ENCODE data around the gene PEAK1. TPM values are rescaled to one million over a fixed set of nuclear protein-coding genes. Genes with fewer than 3 reads are reported as not detected.

The PEAK1 gene
- total RNA-seq, 4 donors from 2014 or later: 91.8 to 170 (median 123) TPM

GRCh38 chr15:77052556-77052955, 367.3 kb downstream of the PEAK1 start:
- no peak overlapping the region for H3K27ac ChIP-seq (replicated peaks in 1 of 4)
- TF ChIP-seq POLR2A (IDR thresholded peaks at IDR 0.05; ENCODE audit: low read depth): no peak
- TF ChIP-seq EP300 (IDR thresholded peaks at IDR 0.05): no peak
- no peak for TF ChIP-seq CTCF (IDR thresholded peaks at IDR 0.05)
- TF ChIP-seq POLR2AphosphoS5 (IDR thresholded peaks at IDR 0.05): no peak
- H3K4me1 ChIP-seq: peaks cover 0 to 23% (median 10%) of the 10 kb centered on the region in 4 donors
- no peaks in the 10 kb centered on the region for H3K9me3 ChIP-seq
- WGBS: 76% methylated on average over 2 of the region's 2 CpGs
- no peaks in the 10 kb centered on the region for H3K27me3 ChIP-seq
- no peak for DNase-seq (ENCODE audit: extremely low spot score)
- intact Hi-C loops (cut with DNase I): no loop called here
- no peak overlapping the region for H3K4me3 ChIP-seq
- peaks cover 6 to 34% (median 22%) of the 10 kb centered on the region in 4 donors for H3K36me3 ChIP-seq

Other genes starting within 250 kb of the PEAK1 start
- 10 to 100 TPM; 20.7 to 42.2 (median 31.2) TPM for gene HMG20A, start 784 bp upstream of the PEAK1 start, total RNA-seq
- 1 to 10 TPM in 2 of 4 donors, under 1 TPM in 1, not detected in 1; 0.83 to 2.2 (median 1.0) TPM for gene LINGO1, start 212.8 kb upstream of the PEAK1 start, total RNA-seq